Ishikawa (cell line): ENCODE measurements around the gene CACFD1.

Experiments
- EP300 ChIP-seq: IDR thresholded peaks from 2 replicates; pipeline ENCODE4 v1.6.1; 2012; ENCODE audit warnings: borderline replicate concordance
- TCF12 ChIP-seq: IDR thresholded peaks from 2 replicates; pipeline ENCODE4 v1.6.1; 2012; ENCODE audit warnings: low read depth
- TF ChIP-seq, protein P1 (sequence below): IDR thresholded peaks from 2 replicates; pipeline ENCODE4 v1.6.1; 2012; ENCODE audit warnings: low read depth, mild to moderate bottlenecking

DNA sequence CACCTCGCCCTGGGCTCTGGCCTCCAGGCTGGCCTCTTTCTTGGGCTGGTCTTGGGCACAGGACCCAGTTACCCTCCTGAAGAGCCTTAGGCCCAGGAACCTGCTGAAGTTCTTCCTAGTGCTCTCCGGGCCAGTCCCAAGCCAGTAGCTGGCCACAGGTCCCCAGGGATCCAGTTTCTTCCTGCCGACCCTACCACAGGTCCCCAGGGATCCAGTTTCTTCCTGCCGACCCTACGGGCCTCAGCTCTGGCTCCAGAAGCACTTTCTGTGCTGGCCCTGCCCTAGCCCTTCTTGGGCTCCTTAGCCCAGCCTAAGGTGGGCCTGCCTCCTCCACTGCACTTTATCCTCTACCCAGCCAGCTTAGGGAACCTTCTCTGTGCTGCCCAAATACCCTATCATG, 18.2 kb upstream of the CACFD1 start:
- no peak for TF ChIP-seq EP300
- TF ChIP-seq TCF12: no peak
- TF ChIP-seq, protein P1, sequence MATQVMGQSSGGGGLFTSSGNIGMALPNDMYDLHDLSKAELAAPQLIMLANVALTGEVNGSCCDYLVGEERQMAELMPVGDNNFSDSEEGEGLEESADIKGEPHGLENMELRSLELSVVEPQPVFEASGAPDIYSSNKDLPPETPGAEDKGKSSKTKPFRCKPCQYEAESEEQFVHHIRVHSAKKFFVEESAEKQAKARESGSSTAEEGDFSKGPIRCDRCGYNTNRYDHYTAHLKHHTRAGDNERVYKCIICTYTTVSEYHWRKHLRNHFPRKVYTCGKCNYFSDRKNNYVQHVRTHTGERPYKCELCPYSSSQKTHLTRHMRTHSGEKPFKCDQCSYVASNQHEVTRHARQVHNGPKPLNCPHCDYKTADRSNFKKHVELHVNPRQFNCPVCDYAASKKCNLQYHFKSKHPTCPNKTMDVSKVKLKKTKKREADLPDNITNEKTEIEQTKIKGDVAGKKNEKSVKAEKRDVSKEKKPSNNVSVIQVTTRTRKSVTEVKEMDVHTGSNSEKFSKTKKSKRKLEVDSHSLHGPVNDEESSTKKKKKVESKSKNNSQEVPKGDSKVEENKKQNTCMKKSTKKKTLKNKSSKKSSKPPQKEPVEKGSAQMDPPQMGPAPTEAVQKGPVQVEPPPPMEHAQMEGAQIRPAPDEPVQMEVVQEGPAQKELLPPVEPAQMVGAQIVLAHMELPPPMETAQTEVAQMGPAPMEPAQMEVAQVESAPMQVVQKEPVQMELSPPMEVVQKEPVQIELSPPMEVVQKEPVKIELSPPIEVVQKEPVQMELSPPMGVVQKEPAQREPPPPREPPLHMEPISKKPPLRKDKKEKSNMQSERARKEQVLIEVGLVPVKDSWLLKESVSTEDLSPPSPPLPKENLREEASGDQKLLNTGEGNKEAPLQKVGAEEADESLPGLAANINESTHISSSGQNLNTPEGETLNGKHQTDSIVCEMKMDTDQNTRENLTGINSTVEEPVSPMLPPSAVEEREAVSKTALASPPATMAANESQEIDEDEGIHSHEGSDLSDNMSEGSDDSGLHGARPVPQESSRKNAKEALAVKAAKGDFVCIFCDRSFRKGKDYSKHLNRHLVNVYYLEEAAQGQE: no peak
